MCF 10A (cell line): ENCODE results near the gene CD3G. TPM values are rescaled to one million over a fixed set of nuclear protein-coding genes. Genes with fewer than 3 reads are reported as not detected.

Source experiments
- BruUV-seq: library from RNA; stranded (reverse); fragments of 400-500 nt; replicated peaks from 2 replicates; lab custom pipeline; 2021; lab: Mats Ljungman, UMichigan
- CTCF ChIA-PET: fragments of 300-600 bp; sonication (Branson Sonifier 250); formaldehyde crosslinking; extraction: SDS; loops from one replicate; lab custom pipeline; 2021; ENCODE audit warnings: antibody characterized with exemption, inconsistent platforms; lab: Yijun Ruan, JAX
- POLR2A ChIA-PET: fragments of 300-600, 350-650 bp; sonication (Branson Sonifier 250); formaldehyde crosslinking; extraction: SDS; loops from one replicate; lab custom pipeline; 2020; ENCODE audit warnings: antibody characterized with exemption, inconsistent platforms; lab: Yijun Ruan, JAX
- DNase-seq: peaks from one replicate; pipeline ENCODE4 v3.0.0-alpha.2; 2018; ENCODE audit not compliant: unreplicated experiment
- H3K27ac Mint-ChIP-seq: one replicate; pipeline ENCODE4 v1.8.0; 2022; ENCODE audit warnings: mild to moderate bottlenecking, low read depth, mixed read lengths; ENCODE audit not compliant: unreplicated experiment
- H3K27me3 Mint-ChIP-seq: one replicate; pipeline ENCODE4 v1.8.0; 2022; ENCODE audit warnings: mixed read lengths; ENCODE audit not compliant: insufficient read depth, unreplicated experiment
- H3K36me3 Mint-ChIP-seq: one replicate; pipeline ENCODE4 v1.8.0; 2022; ENCODE audit warnings: mild to moderate bottlenecking, moderate library complexity, mixed read lengths; ENCODE audit not compliant: insufficient read depth, unreplicated experiment
- H3K4me1 Mint-ChIP-seq: one replicate; pipeline ENCODE4 v1.8.0; 2022; ENCODE audit warnings: mixed read lengths; ENCODE audit not compliant: insufficient read depth, unreplicated experiment
- H3K4me3 Mint-ChIP-seq: one replicate; pipeline ENCODE4 v1.8.0; 2022; ENCODE audit warnings: mild to moderate bottlenecking, moderate library complexity, mixed read lengths; ENCODE audit not compliant: unreplicated experiment
- H3K9me3 Mint-ChIP-seq: one replicate; pipeline ENCODE4 v1.8.0; 2022; ENCODE audit warnings: mixed read lengths; ENCODE audit not compliant: unreplicated experiment
- CTCF ChIP-seq: fragments of 200-600 bp; IDR thresholded peaks from one replicate; pipeline ENCODE4 v1.8.0; 2022; ENCODE audit warnings: antibody characterized with exemption, mild to moderate bottlenecking; ENCODE audit not compliant: unreplicated experiment
- intact Hi-C: fragments of 100-400 bp; cut with micrococcal nuclease; formaldehyde crosslinking; loops from 2 replicates; pipeline ENCODE4 v1.14.1; 2022
- total RNA-seq: library from RNA; stranded (reverse); gene quantifications from 2 replicates; pipeline ENCODE4 v1.2.3, GENCODE V29; 2022

CD3G gene
- total RNA-seq, 1 experiment from 2014 or later = not detected

- Mint-ChIP-seq H3K27ac (no peak overlapping the region), H3K4me1 (peaks cover 6% of the 10 kb centered on the region), H3K27me3 (no peaks in the 10 kb centered on the region), H3K36me3 (no peaks in the 10 kb centered on the region), H3K9me3 (no peaks in the 10 kb centered on the region), H3K4me3 (no peak overlapping the region)
- no TSS peak for BruUV-seq
- no peak for DNase-seq
- intact Hi-C loops = no loop called here
- POLR2A ChIA-PET = no interaction called here
- CTCF ChIA-PET = no interaction called here
- TF ChIP-seq CTCF = no peak
Measured at GRCh38 chr11:118321386-118322082, 22.6 kb upstream of the CD3G start.

GRCh38 chr11:118322721-118323120 is 21.4 kb upstream of the CD3G start:
- H3K27ac Mint-ChIP-seq = no peak overlapping the region
- CTCF ChIA-PET = interaction anchor here (0.6 to 2.5 kb wide), 3 partner anchors 27 to 64 kb away, joined by 3 to 10 read pairs (median 3); no protein-coding TSS in a partner anchor
- TF ChIP-seq CTCF = no peak
- H3K4me1 Mint-ChIP-seq = no peaks in the 10 kb centered on the region
- H3K9me3 Mint-ChIP-seq = no peaks in the 10 kb centered on the region
- DNase-seq = no peak
- POLR2A ChIA-PET = no interaction called here
- intact Hi-C loops = no loop called here
- no TSS peak for BruUV-seq
- no peaks in the 10 kb centered on the region for H3K36me3 Mint-ChIP-seq
- H3K4me3 Mint-ChIP-seq = no peak overlapping the region
- H3K27me3 Mint-ChIP-seq = peaks cover 4% of the 10 kb centered on the region

GRCh38 chr11:118325283-118325682 is 18.9 kb upstream of the CD3G start:
- DNase-seq = no peak
- Mint-ChIP-seq H3K4me3 (no peak overlapping the region), H3K36me3 (no peaks in the 10 kb centered on the region), H3K27me3 (peaks cover 20% of the 10 kb centered on the region), H3K9me3 (no peaks in the 10 kb centered on the region), H3K4me1 (no peaks in the 10 kb centered on the region), H3K27ac (no peak overlapping the region)
- ChIA-PET POLR2A (no interaction called here), CTCF (interaction anchor here (0.6 to 1.0 kb wide), 2 partner anchors 23 to 154 kb away, joined by 3 read pairs; no protein-coding TSS in a partner anchor)
- intact Hi-C loops = no loop called here
- TF ChIP-seq CTCF = no peak
- no TSS peak for BruUV-seq

GRCh38 chr11:118328745-118329144 is 15.4 kb upstream of the CD3G start:
- Mint-ChIP-seq H3K27me3 (peaks cover 20% of the 10 kb centered on the region), H3K4me3 (no peak overlapping the region), H3K4me1 (no peaks in the 10 kb centered on the region), H3K27ac (no peak overlapping the region), H3K9me3 (no peaks in the 10 kb centered on the region), H3K36me3 (no peaks in the 10 kb centered on the region)
- TF ChIP-seq CTCF = no peak
- no peak for DNase-seq
- ChIA-PET POLR2A (interaction anchor here (0.7 to 0.9 kb wide), 3 partner anchors 11 to 19 kb away, joined by 3 to 4 read pairs (median 3); no protein-coding TSS in a partner anchor), CTCF (interaction anchor here (0.6 kb wide), 1 partner anchor 44 kb away, joined by 3 read pairs; no protein-coding TSS in a partner anchor)
- intact Hi-C loops = no loop called here
- BruUV-seq = no TSS peak
